ENCODE results near the gene NASP.

Gene NASP

GRCh38 chr1:45607404-45608074 lies 23.7 kb downstream of the NASP start:
- ChIA-PET POLR2A (interaction anchor here (1.0 kb wide), 1 partner anchor 14 kb away, joined by 3 read pairs; no protein-coding TSS in a partner anchor), CTCF (no interaction called here)
- DNase-seq (ENCODE audit: low read depth, low spot score): no peak
- TF ChIP-seq CTCF (IDR thresholded peaks at IDR 0.05; ENCODE audit: insufficient read depth, low read length, missing control alignments): no peak
- H3K4me3 ChIP-seq (ENCODE audit: low read depth, low read length): no peak overlapping the region

- H3K4me3 ChIP-seq (ENCODE audit: low read depth, low read length): no peak overlapping the region
- CTCF ChIA-PET: interaction anchor here (1.1 kb wide), 1 partner anchor 23 kb away, joined by 3 read pairs; no protein-coding TSS in a partner anchor
- no peak for TF ChIP-seq CTCF (IDR thresholded peaks at IDR 0.05; ENCODE audit: insufficient read depth, low read length, missing control alignments)
- POLR2A ChIA-PET: interaction anchor here (1.0 kb wide), 1 partner anchor 13 kb away, joined by 3 read pairs; no protein-coding TSS in a partner anchor
- no peak for DNase-seq (ENCODE audit: low read depth, low spot score)
Measured at GRCh38 chr1:45608175-45609156, 24.6 kb downstream of the NASP start.

- POLR2A ChIA-PET: no interaction called here
- CTCF ChIA-PET: no interaction called here
- TF ChIP-seq CTCF (IDR thresholded peaks at IDR 0.05; ENCODE audit: insufficient read depth, low read length, missing control alignments): no peak
- no peak overlapping the region for H3K4me3 ChIP-seq (ENCODE audit: low read depth, low read length)
- DNase-seq (ENCODE audit: low read depth, low spot score): no peak
Measured at GRCh38 chr1:45610589-45611226, 26.9 kb downstream of the NASP start.

GRCh38 chr1:45612941-45613579 lies 29.2 kb downstream of the NASP start:
- TF ChIP-seq CTCF (IDR thresholded peaks at IDR 0.05; ENCODE audit: insufficient read depth, low read length, missing control alignments): no peak
- ChIA-PET POLR2A (no interaction called here), CTCF (interaction anchor here (2.0 kb wide), 1 partner anchor 44 kb away, joined by 5 read pairs; no protein-coding TSS in a partner anchor)
- no peak overlapping the region for H3K4me3 ChIP-seq (ENCODE audit: low read depth, low read length)
- no peak for DNase-seq (ENCODE audit: low read depth, low spot score)

- ChIA-PET CTCF (no interaction called here), POLR2A (no interaction called here)
- no peak for DNase-seq (ENCODE audit: low read depth, low spot score)
- no peak for TF ChIP-seq CTCF (IDR thresholded peaks at IDR 0.05; ENCODE audit: insufficient read depth, low read length, missing control alignments)
- H3K4me3 ChIP-seq (ENCODE audit: low read depth, low read length): no peak overlapping the region
Measured at GRCh38 chr1:45615885-45616284, 32.0 kb downstream of the NASP start.

All from AG04449 (cell line).